ENCODE measurements around the gene MRPS18A.

DNA sequence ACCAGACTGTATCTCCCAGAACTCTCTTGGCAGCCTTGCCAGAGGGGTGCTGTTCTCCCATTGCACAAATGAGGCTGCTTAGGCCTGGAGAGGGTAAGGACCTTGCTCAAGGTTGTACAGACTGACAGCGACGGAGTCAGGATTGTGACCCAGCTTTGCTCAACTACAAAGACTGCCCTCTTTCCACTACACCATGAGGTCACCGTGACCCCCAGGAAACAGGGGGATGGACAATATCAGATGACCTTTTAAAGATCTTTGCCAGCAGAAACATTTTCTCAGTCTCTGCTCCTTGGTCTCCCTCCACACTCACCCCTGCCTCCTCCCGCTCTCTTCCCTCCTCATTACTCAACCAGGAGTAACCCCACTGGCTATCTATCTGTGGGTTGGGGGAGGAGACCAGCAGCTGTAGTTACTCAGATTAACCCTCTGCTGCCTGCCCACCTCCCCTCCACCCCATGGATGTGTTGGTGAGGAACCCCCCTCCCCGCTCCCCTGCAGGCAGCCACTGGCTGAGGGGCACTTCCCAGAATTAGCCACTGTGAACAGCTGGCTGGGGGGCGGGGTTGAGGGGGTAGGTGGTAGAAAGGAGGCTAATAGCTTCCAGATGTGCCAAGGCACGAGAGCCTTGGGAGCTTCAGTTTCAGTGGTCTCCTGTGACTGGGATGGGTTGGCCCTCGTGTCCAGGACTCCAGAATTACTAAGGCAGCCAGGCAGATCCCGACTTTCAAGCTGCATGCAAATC is 26.9 kb upstream of the MRPS18A start:
- TF ChIP-seq, protein P1, sequence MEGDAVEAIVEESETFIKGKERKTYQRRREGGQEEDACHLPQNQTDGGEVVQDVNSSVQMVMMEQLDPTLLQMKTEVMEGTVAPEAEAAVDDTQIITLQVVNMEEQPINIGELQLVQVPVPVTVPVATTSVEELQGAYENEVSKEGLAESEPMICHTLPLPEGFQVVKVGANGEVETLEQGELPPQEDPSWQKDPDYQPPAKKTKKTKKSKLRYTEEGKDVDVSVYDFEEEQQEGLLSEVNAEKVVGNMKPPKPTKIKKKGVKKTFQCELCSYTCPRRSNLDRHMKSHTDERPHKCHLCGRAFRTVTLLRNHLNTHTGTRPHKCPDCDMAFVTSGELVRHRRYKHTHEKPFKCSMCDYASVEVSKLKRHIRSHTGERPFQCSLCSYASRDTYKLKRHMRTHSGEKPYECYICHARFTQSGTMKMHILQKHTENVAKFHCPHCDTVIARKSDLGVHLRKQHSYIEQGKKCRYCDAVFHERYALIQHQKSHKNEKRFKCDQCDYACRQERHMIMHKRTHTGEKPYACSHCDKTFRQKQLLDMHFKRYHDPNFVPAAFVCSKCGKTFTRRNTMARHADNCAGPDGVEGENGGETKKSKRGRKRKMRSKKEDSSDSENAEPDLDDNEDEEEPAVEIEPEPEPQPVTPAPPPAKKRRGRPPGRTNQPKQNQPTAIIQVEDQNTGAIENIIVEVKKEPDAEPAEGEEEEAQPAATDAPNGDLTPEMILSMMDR (IDR thresholded peaks at IDR 0.05), result no peak
- no peak for TF ChIP-seq POLR2A (IDR thresholded peaks at IDR 0.05)
